GM19035 (cell line): Measurements from ENCODE around the gene TUFM.
A peak's percentile ranks its signal among the peaks of the same experiment; 100 is the strongest.
"Not testable (repeated sequence)": the region's sequence is repeated elsewhere in the genome, so short reads cannot be mapped to it uniquely, and the experiment has no call there.

ENCODE experiments used
- ATAC-seq: cut with Tn5 transposase; IDR thresholded peaks from one replicate; pipeline ENCODE4 v1.9.1; 2021; ENCODE audit not compliant: unreplicated experiment

TUFM gene

GRCh38 chr16:28839004-28839639 is 7.0 kb downstream of the TUFM start:
- ATAC-seq: no peak

- ATAC-seq: no peak
Measured at GRCh38 chr16:28838558-28838918, 7.6 kb downstream of the TUFM start.

GRCh38 chr16:28837672-28838557 is 8.2 kb downstream of the TUFM start:
- no peak for ATAC-seq

GRCh38 chr16:28836761-28837064 is 9.4 kb downstream of the TUFM start:
- ATAC-seq: no peak

- ATAC-seq: no peak
Measured at GRCh38 chr16:28835864-28836760, 10.0 kb downstream of the TUFM start.

GRCh38 chr16:28834873-28835863 is 11.0 kb downstream of the TUFM start:
- ATAC-seq: no peak

GRCh38 chr16:28834349-28834748 is 11.8 kb downstream of the TUFM start:
- ATAC-seq: no peak

GRCh38 chr16:28830531-28830930 is 15.6 kb downstream of the TUFM start:
- ATAC-seq: no peak

- ATAC-seq: no peak
Measured at GRCh38 chr16:28829747-28830146, 16.4 kb downstream of the TUFM start.

GRCh38 chr16:28826141-28826540 is 20.0 kb downstream of the TUFM start:
- no peak for ATAC-seq

- no peak for ATAC-seq
Measured at GRCh38 chr16:28824717-28824973, 21.5 kb downstream of the TUFM start.

GRCh38 chr16:28823873-28824716 is 22.1 kb downstream of the TUFM start:
- ATAC-seq: peak; percentile 58

GRCh38 chr16:28823291-28823872 is 22.8 kb downstream of the TUFM start:
- peak; percentile 23 for ATAC-seq

GRCh38 chr16:28822520-28823290 is 23.4 kb downstream of the TUFM start, which contains the start of gene ATXN2L:
Gene ATXN2L, plus strand, starts transcription at chr16:28822999. Its CDS starts 261 bp downstream, at chr16:28823260.
- peak; percentile 51 for ATAC-seq

GRCh38 chr16:28821874-28822519 is 24.2 kb downstream of the TUFM start:
- ATAC-seq: no peak

- ATAC-seq: not testable (repeated sequence)
Measured at GRCh38 chr16:28820546-28820945, 25.6 kb downstream of the TUFM start.

GRCh38 chr16:28820016-28820415 is 26.1 kb downstream of the TUFM start:
- ATAC-seq: no peak
